ENCODE results near the gene BUD23.
"Not testable (repeated sequence)": the region's sequence is repeated elsewhere in the genome, so short reads cannot be mapped to it uniquely, and the experiment has no call there.

The BUD23 gene

GRCh38 chr7:73683056-73683787 is at the start of gene BUD23, which contains the start of gene DNAJC30:
TSS of gene BUD23 (plus strand) at chr7:73683597. CDS start at chr7:73683626, 29 bp downstream.
TSS of gene DNAJC30 (minus strand) at chr7:73683453. CDS start at chr7:73683423, 30 bp downstream.
- peak; percentile 92 for DNase-seq

GRCh38 chr7:73633844-73634243 is 49.6 kb upstream of the BUD23 start:
- no peak for DNase-seq

- no peak for DNase-seq
Observed at GRCh38 chr7:73635428-73636200, 47.8 kb upstream of the BUD23 start.

- no peak for DNase-seq
Observed at GRCh38 chr7:73638911-73639310, 44.5 kb upstream of the BUD23 start.

GRCh38 chr7:73642834-73643233 is 40.6 kb upstream of the BUD23 start:
- DNase-seq = no peak

- DNase-seq = no peak
Observed at GRCh38 chr7:73644688-73645286, 38.6 kb upstream of the BUD23 start.

GRCh38 chr7:73645643-73646174 is 37.7 kb upstream of the BUD23 start:
- no peak for DNase-seq

GRCh38 chr7:73646785-73647724 is 36.3 kb upstream of the BUD23 start:
- DNase-seq = no peak

- no peak for DNase-seq
Observed at GRCh38 chr7:73647725-73648592, 35.4 kb upstream of the BUD23 start.

GRCh38 chr7:73648593-73649332 is 34.6 kb upstream of the BUD23 start:
- no peak for DNase-seq

- no peak for DNase-seq
Observed at GRCh38 chr7:73649576-73649975, 33.8 kb upstream of the BUD23 start.

- no peak for DNase-seq
Observed at GRCh38 chr7:73650524-73650923, 32.9 kb upstream of the BUD23 start.

- DNase-seq = no peak
Observed at GRCh38 chr7:73652541-73652949, 30.9 kb upstream of the BUD23 start.

- DNase-seq = not testable (repeated sequence)
Observed at GRCh38 chr7:73655309-73655708, 28.1 kb upstream of the BUD23 start.

- no peak for DNase-seq
Observed at GRCh38 chr7:73659983-73660382, 23.4 kb upstream of the BUD23 start.

- DNase-seq = not testable (repeated sequence)
Observed at GRCh38 chr7:73660594-73660993, 22.8 kb upstream of the BUD23 start.

- no peak for DNase-seq
Observed at GRCh38 chr7:73663033-73663432, 20.4 kb upstream of the BUD23 start.

GRCh38 chr7:73667344-73668102 is 15.9 kb upstream of the BUD23 start, which contains the start of gene VPS37D:
TSS of gene VPS37D (plus strand) at chr7:73667831. CDS start at chr7:73667959, 128 bp downstream.
- peak; percentile 84 for DNase-seq

GRCh38 chr7:73668103-73668885 is 15.1 kb upstream of the BUD23 start:
- DNase-seq = no peak

Data from NCI-H774 (cell line).